SHP77 (cell line): ENCODE data around the gene BUD23.

Experiments used
- DNase-seq, 2 experiments: peaks; one replicate each; lab custom pipeline; 2025; lab: John Stamatoyannopoulos, UW

BUD23 gene

GRCh38 chr7:73742753-73743641 lies 59.6 kb downstream of the BUD23 start:
- DNase-seq = peak; percentile 85 to 90

GRCh38 chr7:73746378-73746777 lies 63.0 kb downstream of the BUD23 start:
- peak in 1 of 2 experiments; percentile 34 for DNase-seq
